HG03342 (cell line): Measurements from ENCODE around the gene TLCD3B.
A peak's percentile ranks its signal among the peaks of the same experiment; 100 is the strongest.

Source experiments
- ATAC-seq: cut with Tn5 transposase; IDR thresholded peaks from one replicate; pipeline ENCODE4 v1.9.1; 2021; ENCODE audit warnings: mild to moderate bottlenecking, moderate library complexity; ENCODE audit not compliant: unreplicated experiment

The TLCD3B gene

DNA sequence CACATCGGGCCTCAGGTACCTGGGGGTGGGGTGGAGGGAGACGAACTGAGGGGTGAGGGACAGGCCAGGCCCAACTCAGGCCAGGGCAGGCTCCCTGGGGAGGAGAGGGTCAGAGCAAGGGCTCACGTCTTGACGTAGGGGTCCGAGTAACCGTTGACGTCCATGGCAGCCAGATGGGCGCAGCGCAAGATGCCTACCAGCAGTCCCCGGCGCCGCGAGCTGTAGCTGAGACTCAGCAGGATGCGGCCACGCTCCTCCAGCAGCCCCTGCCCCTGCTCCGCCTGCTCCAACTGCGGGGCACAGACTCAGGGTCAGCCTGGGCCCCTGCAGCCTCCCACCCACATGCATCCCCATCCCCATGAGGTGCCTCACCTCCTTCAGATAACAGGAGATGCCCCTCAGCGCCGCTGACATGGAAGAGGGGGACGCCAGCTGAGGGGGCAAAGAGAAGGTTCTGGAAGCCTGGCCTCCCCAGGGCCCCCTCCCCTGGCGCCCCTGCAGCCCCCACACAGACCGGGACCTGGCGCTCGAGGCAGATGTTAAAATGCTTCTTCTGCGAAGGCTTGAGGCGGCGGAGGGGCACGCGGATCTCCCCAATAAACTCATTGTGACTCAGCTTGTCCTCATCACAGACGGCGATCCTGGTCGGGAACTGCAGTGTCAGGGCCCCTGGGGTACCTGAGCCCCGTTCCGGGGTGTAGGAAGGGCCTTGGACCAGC is 24.3 kb downstream of the TLCD3B start:
- ATAC-seq: no peak

DNA sequence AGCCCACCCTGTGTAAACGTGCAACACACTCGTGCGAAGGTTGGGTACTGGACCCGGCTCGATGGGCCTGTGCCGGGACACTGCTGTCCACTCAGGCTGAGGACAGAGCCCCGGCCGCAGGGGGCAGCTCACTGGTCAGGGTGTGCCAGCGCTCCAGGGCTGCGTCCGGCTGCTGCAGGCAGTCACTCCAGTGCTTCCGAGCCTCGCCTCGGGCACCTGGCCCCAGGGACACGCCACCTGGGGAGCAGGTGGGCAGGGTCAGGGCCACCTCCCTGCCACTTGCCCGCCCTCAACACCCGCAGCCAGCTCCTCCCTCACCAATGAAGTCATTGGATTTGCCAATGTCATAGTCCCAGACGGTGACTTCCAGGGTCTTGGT is 25.0 kb downstream of the TLCD3B start:
- no peak for ATAC-seq

DNA sequence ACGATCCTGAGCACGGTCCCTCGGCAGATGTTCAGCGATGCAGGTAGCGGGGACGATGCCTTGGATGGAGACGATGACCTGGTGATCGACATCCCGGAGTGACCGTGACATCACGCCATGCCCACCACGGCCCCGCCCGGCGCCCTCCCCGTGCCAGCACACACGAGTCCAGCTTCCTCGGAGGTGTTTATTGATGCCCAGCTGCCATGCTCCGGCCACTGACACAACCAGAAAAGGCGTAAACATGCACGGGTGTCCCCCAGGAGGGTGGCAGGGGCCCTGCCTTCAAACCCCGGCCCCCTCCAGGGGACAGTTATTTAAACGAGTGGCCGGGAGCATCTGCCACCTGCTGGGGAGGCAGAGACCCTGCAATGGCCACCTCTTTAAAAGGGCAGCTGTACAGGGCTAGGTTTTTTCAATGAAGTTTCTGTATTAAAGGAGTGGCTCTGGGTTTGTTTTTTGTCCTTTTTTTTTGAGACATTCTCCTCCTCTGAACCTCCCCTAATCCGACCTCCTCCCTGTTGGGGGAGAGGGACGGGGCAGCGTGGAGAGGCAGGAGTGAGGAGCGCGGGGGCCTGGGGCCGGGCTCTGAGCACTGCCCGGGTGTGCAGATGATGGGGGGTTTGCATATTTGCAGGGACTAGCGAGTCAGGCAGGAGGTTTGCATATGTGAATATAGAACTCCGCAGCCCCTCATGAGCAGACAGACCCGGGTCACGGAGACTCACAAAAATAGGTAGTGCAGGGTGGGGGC is 25.6 kb downstream of the TLCD3B start:
- ATAC-seq: no peak

DNA sequence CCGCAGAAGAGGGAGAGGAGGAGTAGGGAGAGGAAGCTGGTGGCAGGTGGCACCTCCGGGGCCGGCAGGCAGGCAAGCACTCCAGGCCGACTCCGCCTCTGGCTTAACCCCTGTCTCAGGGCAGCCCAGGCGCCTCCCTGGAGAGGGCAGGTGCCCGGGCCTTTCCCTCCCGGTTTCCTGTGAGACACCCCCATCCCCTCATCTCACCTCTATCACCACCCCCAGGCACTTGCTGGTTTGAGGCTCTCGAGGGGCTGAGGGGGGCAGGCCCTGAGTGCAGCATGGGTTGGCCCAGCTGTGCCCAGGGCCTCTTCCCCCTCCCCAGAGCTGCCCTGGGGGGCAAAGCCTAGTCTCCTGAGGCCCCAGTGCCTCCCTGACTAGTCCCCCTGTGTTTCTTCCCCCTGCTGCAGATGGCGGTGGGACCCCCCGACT is 26.2 kb downstream of the TLCD3B start:
- ATAC-seq: no peak

DNA sequence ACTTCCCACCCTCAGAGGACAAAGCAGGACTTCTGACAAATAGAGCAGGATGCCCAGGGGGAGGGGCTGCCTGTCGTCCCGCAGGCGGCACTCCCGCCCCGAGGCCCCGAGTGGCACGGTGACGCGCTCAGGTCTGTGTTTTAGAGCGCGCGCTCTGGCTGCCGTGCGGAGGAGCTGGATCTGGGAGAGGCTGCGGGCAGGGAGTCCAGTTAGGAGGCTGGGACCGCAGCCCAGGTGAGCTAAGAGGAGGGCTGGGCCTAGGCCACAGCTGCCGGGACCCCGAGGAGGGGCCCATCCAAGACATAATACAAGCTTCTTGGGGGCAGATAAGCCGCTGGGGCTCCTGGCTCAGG is 26.7 kb downstream of the TLCD3B start:
- ATAC-seq: no peak

DNA sequence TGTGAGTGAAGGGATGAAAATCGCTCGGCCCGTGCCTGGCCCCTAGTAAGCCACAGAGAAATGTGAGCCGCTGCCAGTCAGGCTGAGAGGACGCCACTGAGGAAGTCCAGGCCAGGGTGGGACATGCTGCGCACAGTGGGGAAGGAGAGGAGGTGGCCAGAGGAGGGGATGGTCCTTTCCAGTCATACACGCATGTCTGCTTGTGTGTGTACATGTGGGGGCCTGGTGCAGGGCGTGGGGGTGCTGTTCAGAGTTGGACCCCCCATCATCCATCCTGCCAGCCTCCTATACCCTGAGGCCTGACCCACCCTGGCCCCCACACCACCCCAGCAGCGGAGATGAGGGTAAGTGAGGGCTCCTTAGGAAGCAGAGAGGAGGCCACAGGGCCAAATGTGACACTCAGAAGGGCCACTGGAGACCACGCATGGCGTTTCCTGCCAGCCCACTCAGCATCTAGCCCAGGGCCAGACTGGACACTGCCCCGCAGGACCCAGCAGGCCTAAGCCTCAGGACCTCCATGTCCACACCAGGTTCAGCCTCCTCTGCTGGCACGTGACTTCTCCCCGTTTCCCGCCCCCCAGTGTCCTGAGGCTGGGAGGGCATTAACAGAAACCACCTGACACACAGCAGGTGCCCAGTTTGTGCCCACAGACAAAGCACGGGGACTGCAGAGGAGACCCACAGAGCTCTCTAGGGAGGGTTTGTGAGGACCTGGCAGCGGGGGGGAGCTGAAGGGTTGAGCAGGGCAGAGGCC is 27.2 kb downstream of the TLCD3B start:
- ATAC-seq: no peak

DNA sequence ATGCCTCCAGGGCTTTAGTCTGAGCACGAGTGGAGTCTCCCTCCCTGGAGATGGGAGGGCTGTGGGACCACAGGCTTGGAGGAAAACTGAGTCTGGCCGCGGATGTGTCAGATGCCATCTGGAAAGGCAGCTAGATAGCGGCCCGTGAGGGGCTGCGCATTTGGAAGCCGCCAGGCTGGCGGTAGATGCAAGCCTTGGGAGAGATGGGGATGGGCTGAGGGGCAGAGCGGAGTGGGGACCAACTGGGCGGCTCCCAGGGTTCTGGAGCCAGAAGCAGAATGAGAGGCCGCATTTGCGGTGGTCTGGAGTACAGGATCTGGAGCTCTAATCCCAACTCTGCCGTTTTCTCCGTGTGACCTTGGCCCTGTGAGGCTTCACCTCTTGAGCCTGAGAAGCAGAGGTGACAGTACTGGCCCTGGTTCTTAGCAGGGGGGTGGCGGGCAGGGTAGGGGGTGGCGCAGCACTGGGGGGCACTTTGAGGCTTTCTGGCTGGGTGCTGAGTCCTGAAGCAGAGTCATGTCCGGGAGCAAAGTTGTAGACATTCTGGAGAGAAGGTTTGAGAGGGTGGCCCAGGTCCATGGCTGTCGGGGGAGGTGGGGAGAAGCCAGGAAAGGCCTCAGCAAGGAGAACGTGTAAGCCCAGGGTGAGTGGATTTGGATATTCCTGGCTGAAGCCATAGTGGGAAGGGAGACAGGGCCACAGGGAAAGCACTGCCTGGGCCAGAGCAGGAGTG is 28.3 kb downstream of the TLCD3B start:
- ATAC-seq: no peak

DNA sequence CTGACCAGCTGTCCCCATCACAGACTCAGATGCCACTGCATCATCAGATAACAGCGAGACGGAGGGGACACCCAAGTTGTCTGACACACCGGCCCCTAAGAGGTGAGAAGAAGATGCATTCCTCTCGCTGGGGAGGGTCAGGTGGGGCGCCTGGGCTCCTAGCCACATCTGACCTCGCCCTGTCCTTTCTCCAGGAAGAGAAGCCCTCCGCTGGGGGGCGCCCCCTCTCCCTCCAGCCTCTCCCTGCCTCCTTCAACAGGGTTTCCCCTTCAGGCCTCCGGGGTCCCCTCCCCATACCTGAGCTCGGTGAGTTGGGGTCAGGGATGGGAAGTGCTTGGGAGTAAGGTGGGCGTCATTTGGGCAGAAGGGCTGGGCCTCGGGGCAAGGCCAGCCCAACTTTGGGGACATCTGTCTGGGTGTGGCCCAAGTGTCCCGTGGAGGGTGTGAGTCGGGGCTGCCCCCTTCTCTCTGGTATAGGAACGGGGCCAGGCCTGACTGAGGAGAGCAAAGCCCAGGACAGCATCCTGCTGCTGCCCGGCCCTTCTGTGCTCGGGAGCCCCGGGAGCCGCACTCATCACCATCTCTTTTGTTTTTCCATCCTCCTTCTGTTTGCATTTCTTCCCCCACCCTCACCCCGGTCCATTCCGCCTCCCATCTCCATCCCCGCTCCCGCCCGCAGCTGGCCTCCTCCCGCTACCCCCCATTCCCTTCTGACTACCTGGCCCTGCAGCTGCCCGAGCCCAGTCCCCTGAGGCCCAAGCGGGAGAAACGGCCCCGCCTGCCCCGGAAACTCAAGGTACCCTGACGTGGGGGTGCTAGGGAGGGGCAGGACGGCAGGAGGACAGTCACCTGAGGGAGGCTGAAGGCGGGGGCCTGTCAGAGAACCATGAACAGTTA is 30.1 kb downstream of the TLCD3B start:
- no peak for ATAC-seq

DNA sequence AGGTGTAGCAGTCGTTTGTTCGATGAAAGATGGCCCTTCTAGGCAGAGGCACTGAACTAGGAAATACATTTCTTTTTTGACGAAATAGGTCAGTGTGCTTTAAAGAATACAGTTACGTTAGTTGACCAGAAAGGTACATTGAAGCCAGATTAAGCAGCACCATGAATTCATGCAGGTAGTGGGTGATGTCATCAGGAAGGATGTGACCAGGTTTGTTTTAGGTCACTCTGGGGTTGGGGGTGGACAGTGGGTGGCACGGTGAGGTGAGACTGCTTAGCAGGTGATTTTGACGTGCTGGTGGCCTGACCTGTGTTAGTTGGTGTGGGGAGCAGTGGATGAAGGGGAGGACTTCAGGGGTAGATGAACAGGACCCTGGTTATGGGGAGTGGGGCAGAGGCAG is 31.5 kb downstream of the TLCD3B start:
- ATAC-seq: no peak

DNA sequence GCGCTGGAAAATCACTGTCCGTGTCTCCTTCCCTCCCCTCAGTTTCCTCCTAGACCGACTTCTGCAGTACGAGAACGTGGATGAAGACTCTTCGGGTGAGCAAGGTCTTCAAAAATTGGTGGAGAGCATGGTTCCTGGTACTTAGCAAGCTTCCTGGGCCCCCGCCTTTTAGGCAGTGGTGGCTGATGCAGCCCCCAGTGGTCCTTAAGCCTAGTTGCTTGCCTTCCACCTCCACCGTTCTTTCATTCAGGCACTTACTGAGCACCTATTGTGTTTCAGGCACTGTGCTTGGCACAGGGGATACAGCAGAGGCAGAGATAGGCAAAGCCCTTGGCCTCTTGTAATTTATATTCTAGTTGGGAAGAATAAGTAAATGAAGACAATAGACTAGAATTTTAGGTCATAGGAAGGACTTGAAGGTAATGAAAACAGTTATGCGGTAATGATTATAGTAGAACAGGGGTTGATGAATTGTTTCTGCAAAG is 34.3 kb downstream of the TLCD3B start:
- ATAC-seq: no peak

DNA sequence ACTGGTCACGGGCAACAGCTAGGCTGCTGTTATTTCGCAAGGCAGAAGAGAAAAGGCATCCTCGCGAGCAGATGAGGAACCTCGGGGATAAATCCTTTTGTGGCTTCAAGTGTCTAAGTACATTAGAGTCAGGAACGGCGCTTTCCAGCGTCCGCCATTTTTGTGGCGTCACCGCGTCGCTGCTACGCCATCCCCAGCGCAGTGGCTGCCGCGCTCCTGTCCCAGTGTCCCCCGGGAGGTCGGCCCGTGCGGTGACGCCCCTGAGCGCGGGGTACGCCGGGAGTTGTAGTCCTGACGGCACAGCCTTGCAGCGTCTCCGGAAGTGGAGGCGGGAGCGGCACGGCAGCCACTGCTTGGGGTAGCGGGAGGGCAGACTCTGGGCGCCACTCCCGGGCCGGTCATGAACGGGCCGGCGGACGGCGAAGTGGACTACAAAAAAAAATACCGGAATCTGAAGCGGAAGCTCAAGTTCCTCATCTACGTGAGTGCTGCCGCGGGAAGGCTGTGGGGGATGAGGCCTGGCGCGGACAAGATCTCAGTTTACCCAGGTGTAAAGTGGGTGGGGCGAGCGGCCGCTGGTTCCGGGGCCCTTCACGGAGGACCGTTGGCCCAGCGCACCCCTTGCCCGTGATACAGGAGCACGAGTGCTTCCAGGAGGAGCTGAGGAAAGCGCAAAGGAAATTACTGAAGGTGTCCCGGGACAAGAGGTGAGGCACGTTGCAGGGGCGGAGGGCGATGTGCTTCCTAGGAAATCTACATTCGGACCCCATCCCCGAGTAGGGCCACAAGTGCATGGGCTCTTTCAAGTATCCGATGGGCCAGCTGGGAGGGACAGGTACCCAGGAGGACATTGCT is 34.9 kb downstream of the TLCD3B start, which contains the start of gene INO80E:
Gene INO80E (plus strand): TSS at position 331 of the 855 bp plus-strand sequence. CDS start 70 bp downstream, at position 401.
- peak; percentile 90 for ATAC-seq

DNA sequence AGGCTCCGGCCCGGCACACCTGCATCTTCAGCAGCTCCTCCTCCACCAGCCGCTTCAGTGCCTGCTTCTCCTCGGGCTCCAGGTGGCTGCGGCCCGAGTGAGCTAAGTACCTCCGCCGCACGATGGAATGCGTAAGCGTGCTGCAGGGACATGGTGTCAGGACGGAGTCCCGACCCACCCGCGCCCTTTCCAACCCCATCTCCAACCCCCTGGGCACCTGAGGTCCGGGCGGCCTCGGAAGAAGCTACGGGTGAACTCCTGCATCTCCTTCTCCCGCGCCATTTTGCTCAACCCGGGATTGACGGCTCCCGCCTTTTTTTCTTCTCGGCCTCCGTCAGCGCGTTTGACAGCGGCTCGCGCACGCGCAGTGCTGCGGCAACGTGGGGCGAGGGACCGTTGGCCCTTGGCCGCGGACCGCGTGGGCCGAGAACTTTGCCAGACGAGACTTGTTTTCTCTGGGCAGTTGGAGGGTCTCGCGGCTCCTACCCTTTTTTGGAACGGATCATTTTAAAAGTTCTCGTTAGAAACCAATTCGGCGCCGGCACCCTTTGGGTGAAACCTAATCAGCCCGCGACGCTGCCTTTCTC is 35.7 kb downstream of the TLCD3B start, which contains the start of gene HIRIP3:
Gene HIRIP3 (minus strand): TSS at position 294 of the 587 bp plus-strand sequence. CDS start 12 bp downstream, at position 282.
- peak; percentile 43 for ATAC-seq

DNA sequence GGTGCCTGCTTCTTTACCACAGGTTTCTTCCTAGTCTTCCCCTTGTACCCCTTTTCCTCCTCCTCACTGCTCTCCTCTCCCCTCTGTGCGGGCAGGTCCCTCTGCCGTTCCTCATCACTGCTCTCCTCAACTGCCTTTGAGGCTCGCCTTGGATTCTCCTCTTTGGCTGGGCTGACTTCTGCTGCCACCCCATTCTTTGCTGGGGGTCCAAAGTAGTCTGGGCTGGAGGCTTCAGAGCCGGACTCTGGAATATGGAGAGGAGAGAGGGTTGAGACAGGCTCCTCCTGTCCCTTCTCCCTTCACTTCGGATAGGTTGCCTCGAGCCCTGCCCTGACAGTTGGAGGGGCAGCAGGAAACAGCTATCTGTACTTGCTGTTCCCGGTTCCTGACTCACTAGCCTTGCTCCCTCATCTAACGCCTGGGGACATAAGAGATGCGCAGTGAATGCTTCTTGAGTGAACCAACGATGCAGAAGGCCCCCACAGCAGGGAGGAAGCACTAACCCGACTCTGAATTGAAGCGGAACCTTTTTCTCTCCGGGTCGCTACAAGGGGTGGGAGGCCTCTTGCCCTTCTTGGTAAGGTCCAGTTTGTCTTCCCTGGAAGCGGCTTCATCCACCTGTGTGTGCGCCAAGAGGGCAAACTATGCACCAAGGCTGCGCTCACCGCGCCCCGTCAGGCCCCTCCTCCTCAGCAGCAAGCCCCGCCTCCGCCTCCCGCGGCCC is 36.3 kb downstream of the TLCD3B start:
- ATAC-seq: peak; percentile 19

DNA sequence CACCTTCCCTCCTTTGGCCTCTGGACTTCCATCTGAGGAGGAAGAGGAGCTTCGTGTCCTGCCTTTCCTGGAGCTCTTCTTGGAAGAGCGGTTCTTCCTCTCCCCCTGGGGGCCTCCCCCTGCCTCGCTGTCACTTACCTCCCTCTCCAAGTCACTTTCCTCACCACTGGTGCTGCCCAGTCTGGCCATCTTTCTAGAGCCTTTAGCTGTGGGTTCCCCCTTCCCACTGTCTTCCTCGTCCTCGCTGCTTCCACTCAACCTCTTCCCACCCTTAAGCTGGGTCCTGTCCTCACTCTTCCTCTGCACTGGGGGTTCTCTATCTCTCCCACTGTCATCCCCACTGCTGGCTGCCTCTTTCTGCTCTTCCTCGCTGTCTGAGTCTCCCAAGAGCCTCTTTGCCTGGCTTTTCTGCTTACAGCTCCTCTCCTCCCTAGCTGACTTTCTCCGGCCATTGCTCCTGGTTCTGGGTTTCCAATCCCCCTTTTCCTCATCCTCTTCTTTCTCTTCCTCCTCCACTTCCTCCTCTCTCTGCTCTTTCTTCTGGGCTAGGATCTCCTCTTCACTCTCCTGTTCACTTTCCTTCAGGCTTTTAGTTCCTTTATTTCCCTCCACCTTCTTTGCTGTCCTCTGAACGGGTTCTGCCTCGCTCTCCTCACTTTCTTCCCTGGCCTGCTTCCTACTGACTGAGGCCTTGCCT is 37.0 kb downstream of the TLCD3B start:
- no peak for ATAC-seq

DNA sequence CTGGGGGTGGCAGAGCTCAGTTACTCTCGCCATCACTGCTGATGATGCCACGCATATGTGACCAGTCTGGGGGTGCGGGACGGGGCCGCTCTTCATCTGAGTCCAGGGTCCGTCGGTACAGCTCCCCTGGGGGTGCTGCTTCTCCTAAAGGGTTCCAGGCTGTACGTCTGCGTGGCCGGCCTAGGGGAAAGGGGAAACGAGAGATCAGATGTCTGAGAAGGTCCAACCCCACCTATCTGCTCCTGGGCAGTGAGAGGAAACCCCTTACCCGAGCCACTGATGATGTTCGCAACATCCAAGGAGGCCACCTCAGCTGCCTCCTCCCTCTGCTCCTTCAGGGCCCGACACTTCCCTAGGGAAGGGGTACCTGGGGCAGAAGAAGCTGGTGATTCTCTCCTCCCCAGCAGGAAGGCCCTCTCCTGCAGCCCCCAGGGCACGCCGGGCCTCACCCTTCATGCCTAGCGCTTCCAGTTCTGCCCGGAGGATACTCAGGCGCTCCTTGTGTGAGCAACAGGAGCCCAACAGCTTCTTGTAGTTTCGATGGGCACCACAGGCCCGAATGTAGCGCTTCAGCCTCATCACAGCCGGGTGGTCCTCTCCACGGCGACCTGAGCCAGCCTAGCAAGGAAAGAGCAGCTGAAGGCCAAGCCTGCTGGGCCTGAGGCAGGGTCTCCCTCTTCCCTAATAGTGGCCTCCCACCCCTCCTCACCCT is 37.7 kb downstream of the TLCD3B start:
- no peak for ATAC-seq

DNA sequence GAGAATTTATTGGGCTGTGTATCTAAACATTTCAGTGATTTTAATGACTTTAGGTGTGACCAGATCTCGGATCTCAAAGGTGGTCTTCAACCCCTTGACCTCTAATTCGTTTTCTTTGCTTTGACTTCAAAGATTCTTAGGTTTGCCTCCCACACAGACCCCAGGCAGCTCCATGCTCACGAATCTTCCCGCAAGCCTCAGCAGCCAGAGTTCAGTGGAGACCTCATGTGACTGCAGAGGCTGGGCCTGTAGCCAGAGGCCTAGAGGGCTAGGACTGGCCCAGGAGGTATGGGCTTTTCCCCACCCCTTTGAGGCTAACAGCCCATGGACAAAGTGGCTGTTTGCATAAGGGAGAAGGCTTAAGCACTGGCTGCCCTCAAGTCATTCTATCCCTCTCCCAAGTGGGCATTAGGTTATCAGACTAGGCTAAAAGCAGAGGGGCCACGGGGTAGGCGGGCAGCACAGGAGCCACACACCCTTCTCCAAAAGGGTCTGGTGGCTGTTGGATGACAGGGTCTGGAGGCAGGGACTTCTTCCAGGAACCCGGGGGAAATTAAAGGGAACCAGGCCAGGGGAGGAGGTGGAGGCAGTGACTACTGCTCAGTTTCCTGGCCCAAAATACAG is 38.6 kb downstream of the TLCD3B start:
- no peak for ATAC-seq
